GM18511 (cell line): ENCODE measurements around the gene VIPR1.
"Not testable (repeated sequence)": the region's sequence is repeated elsewhere in the genome, so short reads cannot be mapped to it uniquely, and the experiment has no call there.

Source experiments
- ATAC-seq: cut with Tn5 transposase; IDR thresholded peaks from one replicate; pipeline ENCODE4 v1.9.1; 2021; ENCODE audit warnings: mild to moderate bottlenecking, moderate library complexity; ENCODE audit not compliant: unreplicated experiment

The VIPR1 gene

GRCh38 chr3:42569593-42570142, 67.2 kb downstream of the VIPR1 start:
- ATAC-seq: no peak

GRCh38 chr3:42572278-42572677, 69.8 kb downstream of the VIPR1 start:
- no peak for ATAC-seq

GRCh38 chr3:42575137-42575741, 72.8 kb downstream of the VIPR1 start:
- ATAC-seq: no peak

GRCh38 chr3:42578054-42578453, 75.6 kb downstream of the VIPR1 start:
- ATAC-seq: no peak

GRCh38 chr3:42579346-42579745, 76.9 kb downstream of the VIPR1 start:
- not testable (repeated sequence) for ATAC-seq

- ATAC-seq: no peak
Observed at GRCh38 chr3:42581400-42581708, 78.9 kb downstream of the VIPR1 start.

- ATAC-seq: peak; percentile 96
Observed at GRCh38 chr3:42581709-42582473, 79.4 kb downstream of the VIPR1 start, which contains the start of gene SEC22C. Gene SEC22C (minus strand): TSS chr3:42581967. CDS start chr3:42569046, 12,921 bp downstream.

- no peak for ATAC-seq
Observed at GRCh38 chr3:42582474-42583070, 80.1 kb downstream of the VIPR1 start.
